Esophagus squamous epithelium (tissue), 4 donors: Measurements from ENCODE around the gene TCF12.

ENCODE experiments used
- POLR2A ChIP-seq, 4 donors: fragments of 450-650 bp; IDR thresholded peaks; one replicate each; pipeline ENCODE4 v1.6.1; 2017; ENCODE audit warnings: antibody characterized with exemption in 4 of 4, mild to moderate bottlenecking in 4 of 4, moderate library complexity in 3 of 4
- TF ChIP-seq, protein P1 (sequence below), 6 experiments: fragments of 450-650 bp in 4 of 6; fragments of 200-600 bp in 2 of 6; sonication (generic) in 2 of 6; IDR thresholded peaks; one replicate each; pipeline ENCODE4 v1.5.1; 2016 to 2019; ENCODE audit warnings: antibody characterized with exemption in 6 of 6, mild to moderate bottlenecking in 4 of 6, moderate library complexity in 4 of 6

- no peak for TF ChIP-seq POLR2A (IDR thresholded peaks at IDR 0.05)
- TF ChIP-seq, protein P1, sequence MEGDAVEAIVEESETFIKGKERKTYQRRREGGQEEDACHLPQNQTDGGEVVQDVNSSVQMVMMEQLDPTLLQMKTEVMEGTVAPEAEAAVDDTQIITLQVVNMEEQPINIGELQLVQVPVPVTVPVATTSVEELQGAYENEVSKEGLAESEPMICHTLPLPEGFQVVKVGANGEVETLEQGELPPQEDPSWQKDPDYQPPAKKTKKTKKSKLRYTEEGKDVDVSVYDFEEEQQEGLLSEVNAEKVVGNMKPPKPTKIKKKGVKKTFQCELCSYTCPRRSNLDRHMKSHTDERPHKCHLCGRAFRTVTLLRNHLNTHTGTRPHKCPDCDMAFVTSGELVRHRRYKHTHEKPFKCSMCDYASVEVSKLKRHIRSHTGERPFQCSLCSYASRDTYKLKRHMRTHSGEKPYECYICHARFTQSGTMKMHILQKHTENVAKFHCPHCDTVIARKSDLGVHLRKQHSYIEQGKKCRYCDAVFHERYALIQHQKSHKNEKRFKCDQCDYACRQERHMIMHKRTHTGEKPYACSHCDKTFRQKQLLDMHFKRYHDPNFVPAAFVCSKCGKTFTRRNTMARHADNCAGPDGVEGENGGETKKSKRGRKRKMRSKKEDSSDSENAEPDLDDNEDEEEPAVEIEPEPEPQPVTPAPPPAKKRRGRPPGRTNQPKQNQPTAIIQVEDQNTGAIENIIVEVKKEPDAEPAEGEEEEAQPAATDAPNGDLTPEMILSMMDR (IDR thresholded peaks at IDR 0.05): no peak
Measured at GRCh38 chr15:57027596-57027995, 109.2 kb downstream of the TCF12 start.
